Measurements from ENCODE around the gene BMPR1B. TPM values are rescaled to one million over a fixed set of nuclear protein-coding genes. Genes with fewer than 3 reads are reported as not detected.
A peak's percentile ranks its signal among the peaks of the same experiment; 100 is the strongest.

BMPR1B gene
- total RNA-seq, 2 experiments from 2014 or later, result 0.10 TPM; not detected in 1

GRCh38 chr4:95068818-95069478, 311.2 kb downstream of the BMPR1B start:
- H3K27ac Mint-ChIP-seq, result no peak overlapping the region

GRCh38 chr4:95071851-95072250, 314.1 kb downstream of the BMPR1B start:
- no peaks in the 10 kb centered on the region for H3K9me3 Mint-ChIP-seq

More at GRCh38 chr4:95068818-95069478, 311.2 kb downstream of the BMPR1B start:
- Mint-ChIP-seq H3K9me3 (no peaks in the 10 kb centered on the region), H3K4me3 (no peak overlapping the region), H3K27me3 (ENCODE audit: low read depth) (no peaks in the 10 kb centered on the region), H3K4me1 (ENCODE audit: low read depth) (peaks cover 5% of the 10 kb centered on the region), H3K36me3 (ENCODE audit: low read depth) (no peaks in the 10 kb centered on the region)
- CTCF ChIA-PET, result interaction anchor here (1.3 kb wide), 1 partner anchor 9 kb away, joined by 3 read pairs; no protein-coding TSS in a partner anchor
- DNase-seq, result no peak
- intact Hi-C loops (cut with micrococcal nuclease), result no loop called here

GRCh38 chr4:95073646-95074045, 315.9 kb downstream of the BMPR1B start:
- intact Hi-C loops (cut with micrococcal nuclease), result no loop called here
- Mint-ChIP-seq H3K27ac (no peak overlapping the region), H3K9me3 (no peaks in the 10 kb centered on the region), H3K4me3 (no peak overlapping the region), H3K27me3 (ENCODE audit: low read depth) (no peaks in the 10 kb centered on the region), H3K36me3 (ENCODE audit: low read depth) (no peaks in the 10 kb centered on the region), H3K4me1 (ENCODE audit: low read depth) (peaks cover 5% of the 10 kb centered on the region)
- no peak for DNase-seq
- CTCF ChIA-PET, result no interaction called here

More at GRCh38 chr4:95071851-95072250, 314.1 kb downstream of the BMPR1B start:
- H3K4me3 Mint-ChIP-seq, result no peak overlapping the region
- DNase-seq, result no peak
- H3K4me1 Mint-ChIP-seq (ENCODE audit: low read depth), result peaks cover 5% of the 10 kb centered on the region
- no peaks in the 10 kb centered on the region for H3K36me3 Mint-ChIP-seq (ENCODE audit: low read depth)
- H3K27ac Mint-ChIP-seq, result no peak overlapping the region
- H3K27me3 Mint-ChIP-seq (ENCODE audit: low read depth), result no peaks in the 10 kb centered on the region
- CTCF ChIA-PET, result no interaction called here
- intact Hi-C loops (cut with micrococcal nuclease), result no loop called here

GRCh38 chr4:95077864-95078263, 320.1 kb downstream of the BMPR1B start:
- no peaks in the 10 kb centered on the region for H3K27me3 Mint-ChIP-seq (ENCODE audit: low read depth)
- CTCF ChIA-PET, result interaction anchor here (1.3 kb wide), 1 partner anchor 10 kb away, joined by 3 read pairs; no protein-coding TSS in a partner anchor
- no peaks in the 10 kb centered on the region for H3K4me1 Mint-ChIP-seq (ENCODE audit: low read depth)
- no peaks in the 10 kb centered on the region for H3K36me3 Mint-ChIP-seq (ENCODE audit: low read depth)
- H3K4me3 Mint-ChIP-seq, result no peak overlapping the region
- intact Hi-C loops (cut with micrococcal nuclease), result no loop called here
- H3K27ac Mint-ChIP-seq, result no peak overlapping the region
- no peaks in the 10 kb centered on the region for H3K9me3 Mint-ChIP-seq
- no peak for DNase-seq

GRCh38 chr4:95080969-95081368, 323.2 kb downstream of the BMPR1B start:
- DNase-seq, result no peak
- intact Hi-C loops (cut with micrococcal nuclease), result no loop called here
- H3K4me1 Mint-ChIP-seq (ENCODE audit: low read depth), result peaks cover 11% of the 10 kb centered on the region
- no peaks in the 10 kb centered on the region for H3K27me3 Mint-ChIP-seq (ENCODE audit: low read depth)
- H3K27ac Mint-ChIP-seq, result no peak overlapping the region
- no peaks in the 10 kb centered on the region for H3K9me3 Mint-ChIP-seq
- no peaks in the 10 kb centered on the region for H3K36me3 Mint-ChIP-seq (ENCODE audit: low read depth)
- CTCF ChIA-PET, result no interaction called here
- no peak overlapping the region for H3K4me3 Mint-ChIP-seq

GRCh38 chr4:95084584-95084983, 326.8 kb downstream of the BMPR1B start:
- Mint-ChIP-seq H3K4me1 (ENCODE audit: low read depth) (peaks cover 13% of the 10 kb centered on the region), H3K27ac (no peak overlapping the region), H3K9me3 (no peaks in the 10 kb centered on the region), H3K27me3 (ENCODE audit: low read depth) (no peaks in the 10 kb centered on the region), H3K4me3 (no peak overlapping the region), H3K36me3 (ENCODE audit: low read depth) (no peaks in the 10 kb centered on the region)
- CTCF ChIA-PET, result no interaction called here
- DNase-seq, result no peak
- intact Hi-C loops (cut with micrococcal nuclease), result no loop called here

GRCh38 chr4:95085124-95085833, 327.5 kb downstream of the BMPR1B start:
- CTCF ChIA-PET, result no interaction called here

GRCh38 chr4:95086551-95086950, 328.8 kb downstream of the BMPR1B start:
- DNase-seq, result no peak
- Mint-ChIP-seq H3K27me3 (ENCODE audit: low read depth) (no peaks in the 10 kb centered on the region), H3K27ac (no peak overlapping the region), H3K4me3 (no peak overlapping the region), H3K9me3 (no peaks in the 10 kb centered on the region), H3K36me3 (ENCODE audit: low read depth) (no peaks in the 10 kb centered on the region), H3K4me1 (ENCODE audit: low read depth) (peaks cover 16% of the 10 kb centered on the region)
- intact Hi-C loops (cut with micrococcal nuclease), result no loop called here
- CTCF ChIA-PET, result no interaction called here

More at GRCh38 chr4:95085124-95085833, 327.5 kb downstream of the BMPR1B start:
- no peak for DNase-seq
- no peaks in the 10 kb centered on the region for H3K9me3 Mint-ChIP-seq
- peaks cover 13% of the 10 kb centered on the region for H3K4me1 Mint-ChIP-seq (ENCODE audit: low read depth)
- no peaks in the 10 kb centered on the region for H3K36me3 Mint-ChIP-seq (ENCODE audit: low read depth)
- H3K27ac Mint-ChIP-seq, result peak overlapping the region; percentile 19
- H3K27me3 Mint-ChIP-seq (ENCODE audit: low read depth), result no peaks in the 10 kb centered on the region
- H3K4me3 Mint-ChIP-seq, result peak overlapping the region; percentile 17
- intact Hi-C loops (cut with micrococcal nuclease), result no loop called here

GRCh38 chr4:95087657-95088455, 330.1 kb downstream of the BMPR1B start:
- Mint-ChIP-seq H3K9me3 (no peaks in the 10 kb centered on the region), H3K27ac (no peak overlapping the region), H3K36me3 (ENCODE audit: low read depth) (no peaks in the 10 kb centered on the region), H3K4me1 (ENCODE audit: low read depth) (peaks cover 17% of the 10 kb centered on the region), H3K4me3 (no peak overlapping the region), H3K27me3 (ENCODE audit: low read depth) (no peaks in the 10 kb centered on the region)
- no peak for DNase-seq
- CTCF ChIA-PET, result no interaction called here
- intact Hi-C loops (cut with micrococcal nuclease), result no loop called here

GRCh38 chr4:95091272-95091671, 333.5 kb downstream of the BMPR1B start:
- intact Hi-C loops (cut with micrococcal nuclease), result loop anchor here (10.0 kb wide), 1 partner anchor 1296 kb away; no protein-coding TSS in a partner anchor
- H3K9me3 Mint-ChIP-seq, result no peaks in the 10 kb centered on the region
- H3K36me3 Mint-ChIP-seq (ENCODE audit: low read depth), result no peaks in the 10 kb centered on the region
- H3K27ac Mint-ChIP-seq, result no peak overlapping the region
- H3K4me3 Mint-ChIP-seq, result no peak overlapping the region
- CTCF ChIA-PET, result no interaction called here
- DNase-seq, result no peak
- H3K4me1 Mint-ChIP-seq (ENCODE audit: low read depth), result peaks cover 6% of the 10 kb centered on the region
- peaks cover 3% of the 10 kb centered on the region for H3K27me3 Mint-ChIP-seq (ENCODE audit: low read depth)

GRCh38 chr4:95092766-95093165, 335.0 kb downstream of the BMPR1B start:
- no peak overlapping the region for H3K4me3 Mint-ChIP-seq
- CTCF ChIA-PET, result no interaction called here
- no peak overlapping the region for H3K27ac Mint-ChIP-seq
- H3K4me1 Mint-ChIP-seq (ENCODE audit: low read depth), result peaks cover 4% of the 10 kb centered on the region
- no peaks in the 10 kb centered on the region for H3K9me3 Mint-ChIP-seq
- DNase-seq, result no peak
- intact Hi-C loops (cut with micrococcal nuclease), result loop anchor here (10.0 kb wide), 1 partner anchor 1298 kb away; no protein-coding TSS in a partner anchor
- peaks cover 3% of the 10 kb centered on the region for H3K27me3 Mint-ChIP-seq (ENCODE audit: low read depth)
- H3K36me3 Mint-ChIP-seq (ENCODE audit: low read depth), result no peaks in the 10 kb centered on the region

- peaks cover 3% of the 10 kb centered on the region for H3K27me3 Mint-ChIP-seq (ENCODE audit: low read depth)
- no peaks in the 10 kb centered on the region for H3K9me3 Mint-ChIP-seq
- peaks cover 4% of the 10 kb centered on the region for H3K4me1 Mint-ChIP-seq (ENCODE audit: low read depth)
- H3K4me3 Mint-ChIP-seq, result no peak overlapping the region
- no peak for DNase-seq
- intact Hi-C loops (cut with micrococcal nuclease), result loop anchor here (10.0 kb wide), 1 partner anchor 1299 kb away; no protein-coding TSS in a partner anchor
- CTCF ChIA-PET, result no interaction called here
- no peaks in the 10 kb centered on the region for H3K36me3 Mint-ChIP-seq (ENCODE audit: low read depth)
- no peak overlapping the region for H3K27ac Mint-ChIP-seq
Observed at GRCh38 chr4:95093460-95093859, 335.7 kb downstream of the BMPR1B start.
